ENCODE measurements around the gene CHMP2B.
A peak's percentile ranks its signal among the peaks of the same experiment; 100 is the strongest.
"Not testable (repeated sequence)": the region's sequence is repeated elsewhere in the genome, so short reads cannot be mapped to it uniquely, and the experiment has no call there.

Gene CHMP2B

DNA sequence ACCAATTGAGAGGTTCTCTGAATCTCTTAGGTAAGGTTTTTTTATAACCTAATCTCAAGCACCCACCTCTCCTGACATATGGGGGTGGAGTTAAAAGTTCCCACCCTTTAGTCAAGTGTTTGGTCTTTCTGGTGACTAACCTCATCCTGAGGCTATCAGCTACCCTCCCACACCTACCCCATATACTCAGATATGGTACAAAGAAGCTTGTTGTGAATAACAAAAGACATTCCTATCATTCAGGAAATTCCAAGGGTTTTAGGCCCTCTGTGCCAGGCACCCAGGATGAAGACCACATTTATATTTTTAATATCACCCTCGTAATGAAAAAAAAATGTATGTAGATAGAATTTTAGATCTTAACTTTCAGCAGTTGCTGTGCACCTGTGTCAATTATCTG, 9.0 kb downstream of the CHMP2B start:
- no peak for DNase-seq

DNA sequence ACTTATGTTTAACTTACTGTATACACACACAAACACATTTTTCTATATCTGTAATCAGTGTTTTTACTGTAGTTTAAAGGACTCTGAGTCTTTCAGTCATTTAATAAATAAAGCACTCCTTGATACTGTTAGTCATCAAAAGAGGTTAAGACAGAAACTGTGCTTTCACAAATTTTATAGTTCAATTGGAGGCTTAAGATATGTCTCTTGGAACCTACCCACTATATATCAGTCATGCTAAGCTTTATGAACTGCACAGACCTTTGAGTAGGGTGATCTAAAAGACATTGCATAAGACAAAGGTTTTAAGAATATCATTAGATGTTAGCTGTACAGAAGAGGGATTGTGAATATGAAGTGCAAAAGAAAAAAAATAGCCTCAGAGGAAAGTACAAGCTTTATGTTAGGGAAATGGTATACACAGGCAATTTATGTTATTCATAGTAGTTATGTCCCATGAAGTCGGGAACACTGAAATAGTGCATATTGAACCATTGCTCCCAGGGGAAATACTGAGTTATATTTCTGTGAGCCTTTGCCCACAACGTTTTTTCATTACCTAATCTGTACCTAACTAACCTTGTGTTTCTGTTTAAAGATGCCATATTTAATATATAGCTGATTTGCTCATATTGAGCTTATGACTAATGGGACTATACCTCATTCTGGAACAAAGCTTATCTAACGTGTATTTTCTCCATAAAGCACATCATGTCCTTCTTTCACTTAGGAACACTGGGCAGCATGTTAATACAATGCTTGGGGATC, 19.7 kb downstream of the CHMP2B start:
- DNase-seq: no peak

DNA sequence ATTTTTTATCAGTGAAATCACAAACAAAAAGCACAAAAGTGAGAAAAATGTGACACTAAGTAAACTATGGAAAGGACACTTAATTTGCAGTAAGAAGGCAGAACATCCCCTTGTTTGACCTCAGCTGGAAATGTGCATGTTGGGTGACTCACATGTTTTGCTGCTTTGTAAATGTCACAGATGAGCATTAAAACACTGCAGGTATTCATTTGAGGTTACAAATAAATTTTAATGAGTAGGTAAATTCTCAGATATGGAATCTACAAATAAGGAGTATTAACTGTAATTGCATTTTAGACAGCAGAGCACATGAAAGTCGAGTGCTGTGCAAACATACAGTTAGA, 20.3 kb downstream of the CHMP2B start:
- no peak for DNase-seq

DNA sequence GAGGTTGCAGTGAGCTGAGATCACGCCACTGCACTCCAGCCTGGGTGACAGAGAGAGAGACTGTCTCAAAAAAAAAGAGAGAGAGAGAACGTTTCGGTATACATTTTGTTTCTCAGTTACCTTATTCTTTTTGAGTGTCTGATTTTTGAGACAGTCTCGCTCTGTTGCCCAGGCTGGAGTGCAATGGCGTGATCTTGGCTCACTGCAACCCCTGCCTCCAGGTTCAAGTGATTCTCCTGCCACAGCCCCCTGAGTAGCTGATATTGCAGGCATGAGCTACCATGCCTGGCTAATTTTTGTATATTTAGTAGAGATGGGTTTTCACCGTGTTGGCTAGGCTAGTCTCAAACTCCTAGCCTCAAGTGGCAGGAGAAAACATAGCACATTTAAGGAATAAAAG, 21.1 kb downstream of the CHMP2B start:
- DNase-seq: not testable (repeated sequence)

- DNase-seq: no peak
These were observed 21.7 kb downstream of the CHMP2B start for GRCh38 chr3:87248831-87249230.

DNA sequence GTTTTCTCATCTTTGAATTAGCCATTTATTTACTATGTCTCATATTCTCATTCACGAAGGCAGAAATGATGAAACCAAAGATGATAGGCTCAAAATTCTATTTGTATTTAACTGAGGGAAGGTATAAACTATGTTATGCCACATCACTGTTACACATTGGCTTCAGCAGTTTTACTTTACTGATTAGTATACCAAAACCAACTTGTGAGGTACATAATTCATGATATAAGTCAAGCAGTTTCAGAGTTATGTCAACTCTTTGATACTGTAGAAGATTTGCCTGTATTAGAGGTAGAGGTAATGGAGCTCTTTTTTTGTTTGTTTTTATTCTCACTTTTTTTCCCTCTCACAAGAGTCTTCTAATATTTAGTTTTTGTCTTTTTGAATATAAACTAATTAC, 22.9 kb downstream of the CHMP2B start:
- DNase-seq: no peak

DNA sequence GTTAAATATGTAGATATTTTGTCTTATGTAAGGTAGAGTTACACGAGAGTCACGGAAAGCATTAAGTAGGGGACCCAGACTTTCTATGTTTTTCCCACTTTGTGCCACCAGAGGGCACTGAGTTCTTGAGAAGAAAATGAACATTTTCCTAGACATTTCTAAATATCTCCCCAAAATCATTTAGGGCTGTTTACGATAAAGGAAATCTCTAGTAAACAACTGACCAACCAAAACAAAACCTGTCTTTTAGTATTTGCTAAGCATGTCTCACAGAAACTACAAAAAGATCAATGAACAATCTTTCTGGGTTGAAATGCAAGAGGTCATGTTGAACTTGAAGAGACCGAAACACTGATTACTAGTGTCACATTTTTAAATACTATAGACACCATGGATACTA, 33.2 kb downstream of the CHMP2B start:
- DNase-seq: peak; percentile 23

GRCh38 chr3:87261925-87262324, 34.8 kb downstream of the CHMP2B start:
- DNase-seq: no peak

DNA sequence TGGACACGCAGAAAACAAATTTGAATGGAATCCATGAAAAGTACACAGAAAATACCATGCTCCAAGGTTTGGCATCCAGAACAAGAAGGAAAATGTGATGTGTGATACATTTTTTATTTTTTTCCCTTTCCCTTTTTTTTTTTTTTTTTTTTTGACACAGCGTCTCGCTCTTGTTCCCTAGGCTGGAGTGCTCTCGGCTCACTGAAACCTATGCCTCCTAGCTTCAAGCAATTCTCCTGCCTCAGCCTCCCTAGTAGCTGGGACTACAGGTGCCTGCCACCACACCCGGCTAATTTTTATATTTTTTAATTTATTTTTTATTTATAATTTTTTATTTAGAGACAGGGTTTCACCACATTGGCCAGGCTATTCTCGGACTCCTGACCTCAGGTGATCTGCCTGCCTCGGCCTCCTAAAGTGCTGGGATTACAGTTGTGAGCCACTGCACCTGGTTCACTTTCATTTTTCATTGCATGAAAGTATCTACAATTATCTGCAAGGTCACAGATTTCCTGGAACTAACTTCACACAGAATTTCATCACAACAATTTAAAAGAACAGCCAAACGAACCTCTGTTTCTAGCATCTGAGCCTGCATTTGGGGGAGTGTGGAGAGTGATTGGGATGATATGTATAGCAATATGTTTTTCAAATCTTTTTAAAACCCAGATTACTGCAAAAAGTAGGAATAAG, 41.0 kb downstream of the CHMP2B start:
- DNase-seq: no peak

DNA sequence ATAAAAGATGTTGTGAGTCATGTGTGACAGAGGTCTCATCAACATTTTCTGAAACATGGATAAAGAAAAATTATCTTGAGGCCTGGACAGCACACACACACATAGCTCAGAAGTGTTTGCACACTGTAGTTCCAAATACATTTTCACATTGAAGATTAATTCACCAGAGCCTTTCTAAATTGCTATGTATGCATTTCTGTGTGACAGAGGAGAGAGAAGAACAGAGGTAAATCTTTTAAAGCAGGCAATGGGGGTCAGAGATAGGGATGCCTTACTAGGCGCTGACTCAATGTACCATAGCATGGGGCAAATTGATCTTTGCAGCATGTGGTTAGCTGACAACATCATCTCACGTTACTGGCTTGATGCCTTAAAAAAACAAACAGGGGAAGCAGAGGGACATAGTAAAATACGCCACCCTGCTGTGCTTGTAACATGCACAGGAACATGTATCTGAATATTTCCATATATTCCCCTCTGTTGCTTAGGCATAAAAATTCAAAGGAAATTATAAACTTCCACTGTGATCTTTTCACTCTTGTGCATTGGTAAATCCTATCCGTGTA, 41.6 kb downstream of the CHMP2B start:
- DNase-seq: no peak

- no peak for DNase-seq
These were observed 42.6 kb downstream of the CHMP2B start for GRCh38 chr3:87269723-87270122.

- no peak for DNase-seq
These were observed 44.0 kb downstream of the CHMP2B start for GRCh38 chr3:87270908-87271700.

DNA sequence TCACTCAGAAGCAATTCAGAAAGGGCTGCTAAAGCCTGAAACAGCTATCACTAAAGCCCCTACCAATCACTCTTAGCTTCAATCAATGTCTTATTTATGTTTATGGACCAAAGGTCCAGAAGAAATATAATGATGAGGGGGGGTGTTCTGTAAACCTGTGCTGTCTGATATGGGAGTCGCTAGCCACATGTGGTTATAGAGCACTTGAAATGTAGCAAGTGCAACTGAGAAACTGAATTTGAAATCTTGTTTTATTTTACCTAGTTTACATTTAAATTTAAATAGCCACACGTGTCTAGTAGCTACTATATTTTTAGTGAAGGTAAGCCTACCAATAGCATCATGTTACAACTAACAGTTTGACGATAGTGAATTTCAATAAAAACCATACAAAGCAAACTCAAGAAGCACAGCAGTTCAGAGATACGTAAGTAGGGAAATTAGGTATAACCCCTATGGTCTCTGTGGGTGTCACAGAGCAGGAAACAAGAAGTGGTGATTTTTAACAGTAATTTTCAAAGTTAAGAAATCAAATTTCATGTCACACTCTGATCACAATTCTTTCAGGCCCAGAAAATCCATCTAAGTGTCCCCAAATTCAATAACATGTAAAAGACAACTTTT, 45.7 kb downstream of the CHMP2B start:
- no peak for DNase-seq

GRCh38 chr3:87276484-87276883, 49.4 kb downstream of the CHMP2B start, which contains the start of gene POU1F1:
TSS of gene POU1F1 (minus strand) at chr3:87276584. CDS start at chr3:87276462, 122 bp downstream.
- DNase-seq: no peak

DNA sequence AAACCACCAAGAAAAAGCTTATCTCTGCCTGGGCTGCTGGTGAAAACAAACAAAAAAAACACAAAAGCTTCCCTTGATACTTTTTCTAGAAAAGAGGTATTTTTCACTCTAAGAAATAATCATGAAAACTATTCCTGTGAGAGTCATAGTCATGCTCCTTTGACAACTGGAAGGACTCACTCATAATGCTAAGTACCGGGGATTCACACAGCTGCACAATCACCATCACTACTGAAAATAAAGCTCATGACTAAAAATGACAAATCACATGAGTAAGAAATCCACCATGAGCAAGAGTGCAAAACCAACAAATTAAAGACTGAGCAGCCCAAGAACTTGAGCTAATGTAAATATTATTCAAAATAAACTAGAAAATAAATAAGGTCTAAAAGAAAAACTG, 59.9 kb downstream of the CHMP2B start:
- no peak for DNase-seq

DNA sequence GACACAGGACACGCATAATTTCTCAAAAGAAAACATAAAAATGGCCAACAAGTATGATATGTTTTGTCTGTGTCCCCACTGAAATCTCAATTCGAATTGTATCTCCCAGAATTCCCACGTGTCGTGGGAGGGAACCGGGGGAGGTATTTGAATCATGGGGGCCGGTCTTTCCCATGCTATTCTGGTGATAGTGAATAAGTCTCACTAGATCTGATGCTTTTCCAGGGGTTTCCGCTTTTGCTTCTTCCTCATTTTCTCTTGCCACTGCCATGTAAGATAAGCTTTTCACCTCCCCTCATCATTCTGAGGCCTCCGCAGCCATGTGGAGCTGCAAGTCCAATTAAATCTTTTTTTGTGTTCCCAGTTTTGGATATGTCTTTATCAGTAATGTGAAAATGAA, 61.3 kb downstream of the CHMP2B start:
- DNase-seq: no peak

DNA sequence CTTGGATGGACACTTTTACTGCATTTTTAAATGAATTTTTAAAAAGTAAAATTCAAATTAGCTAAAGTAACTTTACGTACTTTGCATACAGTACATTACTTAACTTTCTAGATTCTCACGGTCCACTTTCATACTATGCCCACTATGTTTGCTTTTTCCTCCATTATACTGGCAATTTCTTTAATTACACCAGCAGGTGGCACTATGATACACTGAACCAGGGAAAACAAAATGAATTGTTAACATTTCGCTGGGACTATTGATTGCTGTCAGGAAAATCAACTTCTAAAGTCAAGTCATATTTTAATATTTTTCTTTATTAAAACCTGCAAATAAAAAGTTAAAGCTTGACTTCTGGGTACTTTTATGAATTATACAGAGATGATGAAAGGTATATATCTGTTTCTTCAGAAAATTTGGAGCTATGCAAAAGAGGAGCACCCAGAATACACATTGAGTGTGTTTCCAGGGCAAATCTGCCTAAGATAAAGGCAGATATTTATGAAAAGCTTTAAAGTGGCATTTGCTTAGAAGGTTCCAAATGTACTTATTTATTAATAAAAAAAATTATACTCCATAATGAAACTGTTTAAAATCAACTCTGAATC, 71.1 kb downstream of the CHMP2B start:
- no peak for DNase-seq

DNA sequence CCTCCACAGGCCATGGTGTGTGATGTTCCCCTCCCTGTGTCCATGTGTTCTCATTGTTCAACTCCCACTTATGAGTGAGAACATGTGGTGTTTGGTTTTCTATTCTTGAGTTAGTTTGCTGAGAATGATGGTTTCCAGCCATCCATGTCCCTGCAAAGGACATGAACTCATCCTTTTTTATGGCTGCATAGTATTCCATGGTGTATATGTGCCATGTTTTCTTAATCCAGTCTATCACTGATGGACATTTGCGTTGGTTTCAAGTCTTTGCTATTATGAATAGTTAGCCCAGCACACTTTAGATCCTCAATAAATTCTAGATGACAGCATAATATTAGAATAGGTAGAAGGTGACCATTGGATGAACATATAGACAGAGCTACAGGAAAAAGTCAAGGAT, 77.9 kb downstream of the CHMP2B start:
- not testable (repeated sequence) for DNase-seq

Measured in activated T-cell treated with anti-CD3 and anti-CD28 coated beads for 4 hours (primary cell).